HG02973 (cell line): Measurements from ENCODE around the gene P3H1.
"Not testable (repeated sequence)": the region's sequence is repeated elsewhere in the genome, so short reads cannot be mapped to it uniquely, and the experiment has no call there.

Source experiments
- ATAC-seq: cut with Tn5 transposase; IDR thresholded peaks from one replicate; pipeline ENCODE4 v1.9.1; 2021; ENCODE audit warnings: moderate library complexity; ENCODE audit not compliant: unreplicated experiment

P3H1 gene, protein sequence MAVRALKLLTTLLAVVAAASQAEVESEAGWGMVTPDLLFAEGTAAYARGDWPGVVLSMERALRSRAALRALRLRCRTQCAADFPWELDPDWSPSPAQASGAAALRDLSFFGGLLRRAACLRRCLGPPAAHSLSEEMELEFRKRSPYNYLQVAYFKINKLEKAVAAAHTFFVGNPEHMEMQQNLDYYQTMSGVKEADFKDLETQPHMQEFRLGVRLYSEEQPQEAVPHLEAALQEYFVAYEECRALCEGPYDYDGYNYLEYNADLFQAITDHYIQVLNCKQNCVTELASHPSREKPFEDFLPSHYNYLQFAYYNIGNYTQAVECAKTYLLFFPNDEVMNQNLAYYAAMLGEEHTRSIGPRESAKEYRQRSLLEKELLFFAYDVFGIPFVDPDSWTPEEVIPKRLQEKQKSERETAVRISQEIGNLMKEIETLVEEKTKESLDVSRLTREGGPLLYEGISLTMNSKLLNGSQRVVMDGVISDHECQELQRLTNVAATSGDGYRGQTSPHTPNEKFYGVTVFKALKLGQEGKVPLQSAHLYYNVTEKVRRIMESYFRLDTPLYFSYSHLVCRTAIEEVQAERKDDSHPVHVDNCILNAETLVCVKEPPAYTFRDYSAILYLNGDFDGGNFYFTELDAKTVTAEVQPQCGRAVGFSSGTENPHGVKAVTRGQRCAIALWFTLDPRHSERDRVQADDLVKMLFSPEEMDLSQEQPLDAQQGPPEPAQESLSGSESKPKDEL

DNA sequence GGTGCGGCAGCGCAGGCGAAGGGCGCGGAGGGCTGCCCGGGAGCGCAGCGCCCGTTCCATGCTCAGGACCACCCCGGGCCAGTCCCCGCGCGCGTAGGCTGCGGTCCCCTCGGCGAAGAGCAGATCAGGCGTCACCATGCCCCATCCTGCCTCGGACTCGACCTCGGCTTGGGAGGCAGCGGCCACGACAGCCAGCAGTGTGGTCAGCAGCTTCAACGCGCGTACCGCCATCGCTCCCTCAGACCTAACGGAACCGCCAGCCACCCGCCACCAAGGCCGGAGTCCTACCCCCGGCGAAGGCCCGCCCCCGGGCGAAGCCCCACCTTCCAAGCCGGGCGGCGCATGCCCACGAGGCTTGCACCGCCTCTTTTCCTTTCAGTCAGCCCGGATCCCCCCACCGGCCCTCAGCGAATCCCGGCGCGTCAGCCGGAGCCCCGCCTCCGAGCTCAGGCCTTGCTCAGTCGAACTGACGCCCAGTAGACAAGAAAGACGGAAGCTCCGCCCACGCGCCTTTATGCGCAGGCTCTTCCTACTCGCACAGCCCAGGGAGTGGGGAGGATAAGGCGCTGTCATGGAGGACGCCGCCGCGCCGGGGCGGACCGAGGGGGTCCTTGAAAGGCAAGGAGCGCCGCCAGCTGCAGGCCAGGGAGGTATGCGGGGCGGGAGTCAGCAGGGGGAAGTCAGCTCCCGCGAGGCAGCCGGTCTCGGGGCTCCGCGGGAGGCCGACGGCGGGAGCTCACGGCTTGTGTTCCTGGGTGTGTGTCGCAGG, at the start of gene P3H1, which contains the start of gene C1orf50:
P3H1 (minus strand) TSS at position 288 of the 769 bp plus-strand sequence; CDS start at position 231, 57 bp downstream.
C1orf50 (plus strand) TSS at position 509 of the 769 bp plus-strand sequence; CDS start at position 572, 63 bp downstream.
- peak; percentile 81 for ATAC-seq

DNA sequence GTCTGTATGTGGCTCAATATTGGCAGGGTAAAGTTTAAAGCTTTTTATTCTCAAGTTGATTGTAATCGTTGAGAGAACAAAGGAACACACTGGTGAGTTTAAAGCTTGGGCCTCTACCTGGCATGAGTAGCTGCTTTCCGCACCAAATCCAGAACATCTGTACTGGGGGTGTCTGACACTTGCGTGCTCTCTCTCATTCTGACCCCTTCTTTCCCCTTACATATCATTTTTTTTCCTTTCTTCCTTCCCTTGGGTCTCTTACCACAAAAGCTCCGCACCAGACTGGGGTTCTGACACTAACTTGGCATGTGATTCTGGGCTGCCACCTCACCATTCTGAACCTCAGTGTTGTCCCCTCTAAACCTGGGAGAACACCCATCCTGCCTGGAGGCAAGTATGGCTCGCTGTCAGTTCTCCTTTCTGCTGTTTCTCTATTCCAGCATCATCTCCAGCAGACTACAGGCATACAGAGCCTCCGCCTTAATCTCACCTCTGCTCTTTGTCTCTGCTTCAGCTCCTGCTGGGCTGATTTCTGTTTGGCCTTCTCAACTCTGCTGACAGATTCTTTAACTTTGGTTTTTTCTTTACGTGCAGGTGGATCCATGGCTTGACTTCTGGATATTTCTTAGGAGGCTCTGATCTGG, 49.2 kb upstream of the P3H1 start:
- ATAC-seq: no peak

DNA sequence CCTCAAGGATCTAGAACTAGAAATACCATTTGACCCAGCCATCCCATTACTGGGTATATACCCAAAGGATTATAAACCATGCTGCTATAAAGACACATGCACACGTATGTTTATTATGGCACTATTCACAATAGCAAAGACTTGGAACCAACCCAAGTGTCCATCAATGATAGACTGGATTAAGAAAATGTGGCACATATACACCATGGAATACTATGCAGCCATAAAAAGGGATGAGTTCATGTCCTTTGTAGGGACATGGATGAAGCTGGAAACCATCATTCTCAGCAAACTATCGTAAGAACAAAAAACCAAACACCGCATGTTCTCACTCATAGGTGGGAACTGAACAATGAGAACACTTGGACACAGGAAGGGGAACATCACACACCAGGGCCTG, 48.0 kb upstream of the P3H1 start:
- ATAC-seq: not testable (repeated sequence)

DNA sequence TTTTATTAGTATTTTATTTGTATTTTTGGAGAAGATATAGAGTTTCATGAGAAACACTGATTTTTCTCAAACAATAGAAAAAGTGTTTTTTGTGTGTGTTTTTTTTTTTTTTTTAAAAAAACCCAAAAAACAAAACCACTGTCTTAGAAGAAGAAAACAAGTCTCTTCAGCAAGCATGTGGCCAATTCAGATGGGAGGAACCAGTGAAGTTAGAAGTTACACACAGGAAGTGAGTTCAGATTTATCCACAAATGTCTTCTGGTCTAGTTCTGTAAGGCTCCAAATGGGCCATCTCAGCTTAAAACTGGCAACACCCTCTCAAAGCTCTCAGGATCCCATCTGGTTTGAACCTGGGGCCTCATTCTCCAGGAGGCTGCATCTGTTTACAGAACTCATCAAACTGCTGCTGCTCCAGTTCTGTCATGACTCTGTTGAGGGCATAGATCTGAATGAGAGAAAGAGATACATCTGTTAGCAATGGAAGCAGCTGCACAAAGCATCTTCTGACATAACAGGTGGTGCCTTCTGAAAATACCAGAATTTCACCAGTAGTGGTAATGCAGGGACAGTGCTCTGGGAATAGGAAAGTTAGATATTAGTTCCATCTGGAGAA, 40.3 kb upstream of the P3H1 start:
- no peak for ATAC-seq

DNA sequence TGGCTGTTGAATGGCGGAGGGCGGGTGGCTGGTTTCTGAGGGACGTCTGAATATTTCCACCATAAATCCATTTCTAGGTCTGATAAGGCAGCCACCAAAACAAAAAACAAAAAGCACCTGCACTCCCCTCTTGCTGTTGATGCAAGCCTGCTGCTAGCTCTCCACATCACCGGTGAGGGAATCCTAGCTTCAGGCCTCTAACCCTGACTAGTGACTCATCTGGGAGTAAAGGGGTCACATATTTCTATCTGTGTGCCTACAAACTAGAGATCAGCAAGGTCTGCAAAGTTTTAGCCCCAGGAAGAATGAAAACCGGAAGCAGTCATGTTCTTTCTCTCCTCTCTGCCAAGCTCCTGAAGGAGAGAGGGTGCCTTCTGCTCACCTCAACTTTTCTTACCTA, 39.8 kb upstream of the P3H1 start:
- ATAC-seq: no peak

DNA sequence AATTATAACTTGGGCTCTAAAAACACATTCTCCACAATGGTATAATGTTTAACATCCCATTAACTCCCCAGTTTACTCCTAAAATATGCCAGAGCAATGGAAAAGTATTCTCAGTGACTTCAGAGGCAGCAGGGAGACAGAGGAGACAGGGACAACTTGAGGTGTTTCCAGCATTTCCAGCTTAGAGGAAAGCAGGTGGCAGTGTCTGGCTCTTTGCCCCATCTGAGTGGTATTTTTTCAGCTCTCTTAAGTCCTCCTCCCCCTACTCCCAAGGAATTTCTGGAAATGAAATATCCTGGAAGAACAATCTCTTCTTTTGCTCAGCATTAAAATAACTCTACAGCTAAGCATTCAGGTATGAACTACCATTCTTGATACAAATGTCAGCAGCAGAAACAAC, 39.3 kb upstream of the P3H1 start:
- no peak for ATAC-seq

DNA sequence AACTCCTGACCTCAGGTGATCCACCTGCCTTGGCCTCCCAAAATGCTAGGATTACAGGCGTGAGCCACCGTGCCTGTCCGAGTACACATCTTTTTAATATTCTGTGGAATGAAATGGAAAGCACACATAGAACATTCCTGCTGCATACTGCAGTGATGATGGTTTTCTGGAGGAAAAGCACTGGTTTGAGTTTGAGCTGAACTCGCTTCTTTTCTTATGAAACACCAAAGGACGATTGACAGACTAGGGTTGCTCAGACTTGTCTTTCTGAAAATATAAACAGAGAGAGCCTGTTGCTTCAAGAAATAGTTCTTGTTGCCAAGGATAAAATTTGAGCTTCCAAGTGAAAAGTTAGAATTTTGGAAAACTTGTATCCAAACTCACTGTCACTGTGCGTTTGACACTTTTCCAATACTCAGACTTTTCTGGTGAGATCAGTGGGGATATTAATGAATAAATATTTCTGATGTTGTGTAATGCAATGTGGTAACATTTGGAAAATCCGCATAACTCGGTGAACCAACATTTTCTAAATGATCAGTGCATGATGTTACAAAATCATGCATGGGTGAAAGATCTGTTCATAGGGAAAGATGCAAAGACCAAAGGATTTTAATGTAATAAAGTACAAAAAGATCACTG, 35.1 kb upstream of the P3H1 start:
- no peak for ATAC-seq

DNA sequence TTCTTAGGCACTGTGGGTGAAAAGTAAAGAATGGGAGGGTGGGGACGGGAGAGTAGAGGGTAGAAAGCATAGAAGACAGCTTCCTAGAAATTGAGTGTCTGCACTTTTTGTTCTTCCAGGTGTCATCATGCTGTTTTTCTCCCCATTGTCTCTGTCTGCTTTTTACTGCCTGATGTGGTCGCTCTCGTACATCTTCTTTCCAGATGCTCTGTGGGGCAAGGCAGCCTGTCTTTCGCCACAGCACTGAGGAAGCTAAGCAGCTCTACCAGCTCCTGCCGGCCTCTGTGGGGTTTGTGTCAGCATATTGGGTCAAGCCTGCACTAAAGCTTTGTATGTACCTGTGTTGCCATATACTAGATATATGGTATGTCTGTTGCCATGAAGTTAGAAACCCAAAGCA, 31.2 kb upstream of the P3H1 start:
- no peak for ATAC-seq

DNA sequence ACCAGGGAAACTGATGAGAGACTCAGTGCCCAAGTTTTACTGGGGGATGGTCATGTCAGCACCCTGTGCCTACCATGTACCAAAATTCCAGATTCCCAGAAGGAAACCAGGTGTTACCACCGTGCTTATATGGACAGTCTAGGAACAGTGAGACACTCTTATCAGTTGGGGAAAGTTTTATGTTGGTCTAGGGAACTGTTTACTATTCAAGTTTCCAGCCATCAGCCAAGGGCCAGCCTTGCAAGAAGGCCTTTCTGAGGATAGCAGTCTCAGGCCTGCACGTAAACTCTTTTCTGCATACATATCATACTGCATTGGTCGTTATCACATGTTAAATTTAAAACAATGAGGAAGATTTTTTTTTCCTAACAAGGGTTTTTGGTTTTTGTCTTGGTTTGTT, 30.6 kb upstream of the P3H1 start:
- ATAC-seq: no peak

DNA sequence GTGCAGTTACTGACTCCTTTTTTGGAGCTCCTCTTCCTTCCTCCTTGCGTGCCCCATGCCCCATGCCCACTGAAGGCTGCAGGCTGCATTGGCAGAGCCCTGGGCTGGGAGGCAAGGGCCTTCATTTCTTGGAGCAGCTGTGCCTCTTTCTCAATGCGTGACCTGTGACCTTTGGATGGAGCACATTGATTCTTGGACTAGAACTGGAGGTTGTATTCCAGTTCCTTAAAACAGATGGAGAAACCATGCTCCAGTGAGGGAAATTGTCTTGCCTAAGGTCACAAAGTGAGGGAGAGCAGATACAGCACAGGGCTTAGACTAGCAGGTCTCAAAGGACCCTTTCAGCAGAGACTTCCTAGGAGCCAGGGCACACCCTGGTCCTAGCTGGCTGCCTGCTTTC, 27.0 kb upstream of the P3H1 start:
- ATAC-seq: no peak

DNA sequence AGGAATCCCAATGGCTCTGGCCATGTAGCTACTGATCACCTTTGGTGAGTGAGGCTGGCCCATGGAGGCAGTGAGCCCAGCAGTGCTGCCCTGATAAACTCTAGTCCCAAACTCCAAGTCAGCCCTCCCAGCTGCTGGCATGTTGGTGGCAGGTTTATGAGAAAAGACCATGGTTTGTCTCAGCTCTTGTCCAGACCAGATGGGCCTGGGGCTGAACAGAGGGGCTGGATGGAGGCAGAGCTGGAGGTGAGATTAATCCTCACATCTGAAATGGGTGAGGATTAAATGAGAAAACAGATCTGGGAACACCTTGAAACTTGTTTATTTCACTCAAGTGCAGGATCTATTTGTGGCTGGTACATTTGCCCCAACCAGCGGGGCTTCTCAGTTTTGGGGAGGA, 21.2 kb upstream of the P3H1 start:
- ATAC-seq: no peak

DNA sequence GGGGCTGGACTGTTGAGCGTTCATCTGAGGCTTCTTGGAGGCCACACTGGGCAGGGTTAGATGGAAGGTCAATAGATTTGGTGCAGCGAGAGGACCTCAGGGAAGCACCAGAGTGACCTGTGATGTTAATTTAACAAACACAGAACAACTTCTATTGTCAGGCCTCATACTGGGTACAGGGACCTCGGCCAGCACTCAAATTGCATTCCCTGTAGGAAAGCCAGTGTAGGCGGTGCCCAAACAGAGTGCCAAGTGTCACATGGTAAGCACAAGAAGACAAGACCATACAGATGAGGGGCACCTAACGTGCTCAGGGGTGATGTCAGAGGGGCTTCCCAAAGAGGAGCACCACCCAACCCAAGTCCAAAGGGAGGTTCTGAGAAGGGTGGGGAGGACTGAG, 19.3 kb upstream of the P3H1 start:
- ATAC-seq: no peak

DNA sequence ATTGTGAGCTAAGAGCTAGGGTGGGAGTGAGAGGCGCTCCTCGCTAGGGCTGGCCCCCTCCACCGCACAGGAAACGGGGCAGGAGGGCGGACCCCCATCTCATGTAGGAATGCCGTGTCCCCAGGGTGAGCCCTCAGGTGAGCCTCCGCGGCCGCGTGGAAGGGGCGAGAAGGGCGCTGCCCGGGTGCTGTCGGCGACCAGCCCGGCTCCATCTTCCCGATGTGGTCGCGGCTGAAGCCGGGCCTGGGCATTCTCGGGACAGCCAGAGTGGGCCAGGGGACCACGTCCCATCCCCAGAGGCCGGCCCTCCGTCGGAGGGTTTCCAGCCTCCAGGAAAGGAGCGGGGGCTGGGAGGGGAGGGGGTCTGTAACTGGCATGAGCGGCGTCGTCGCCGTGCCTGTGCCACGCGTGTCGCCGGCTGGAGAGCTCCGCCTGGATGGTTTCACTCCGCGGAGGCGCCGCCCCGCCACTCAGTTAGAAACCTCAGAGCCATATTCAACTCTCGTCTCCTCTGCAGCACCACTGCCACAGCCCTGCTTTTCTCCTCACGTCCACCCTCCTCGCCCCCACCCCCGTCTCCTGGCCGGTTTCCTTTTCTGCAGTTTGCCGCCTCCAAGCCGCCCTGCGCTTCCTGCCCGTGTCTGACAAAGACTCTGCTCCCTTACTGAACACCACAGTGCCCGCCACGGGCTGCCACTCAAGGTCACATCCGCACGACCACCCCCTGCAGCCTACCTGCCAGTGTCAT, 18.3 kb upstream of the P3H1 start, which contains the start of gene TMEM269:
TMEM269 (plus strand) TSS at position 46 of the 748 bp plus-strand sequence. CDS start 4,903 bp downstream, outside the sequence.
- no peak for ATAC-seq

DNA sequence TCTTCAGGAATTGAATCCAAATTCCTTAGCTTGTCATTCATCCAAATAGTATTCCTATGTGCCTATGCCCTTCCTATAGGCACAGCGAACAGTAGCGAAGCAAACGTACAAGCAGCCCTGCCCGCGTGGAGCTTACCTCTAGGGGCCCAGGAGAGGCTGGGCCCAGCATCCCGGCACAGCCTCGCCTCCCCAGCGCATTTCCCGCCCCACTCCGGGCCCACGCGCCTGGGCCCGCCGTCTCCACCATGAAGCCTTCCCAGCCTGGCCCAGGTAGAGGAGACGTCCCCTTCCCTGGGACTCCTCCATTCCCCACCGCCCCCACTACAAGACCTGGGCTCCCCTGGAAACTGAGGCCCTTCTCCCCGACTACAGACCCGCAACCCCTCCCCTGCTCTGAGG, 17.7 kb upstream of the P3H1 start:
- no peak for ATAC-seq

DNA sequence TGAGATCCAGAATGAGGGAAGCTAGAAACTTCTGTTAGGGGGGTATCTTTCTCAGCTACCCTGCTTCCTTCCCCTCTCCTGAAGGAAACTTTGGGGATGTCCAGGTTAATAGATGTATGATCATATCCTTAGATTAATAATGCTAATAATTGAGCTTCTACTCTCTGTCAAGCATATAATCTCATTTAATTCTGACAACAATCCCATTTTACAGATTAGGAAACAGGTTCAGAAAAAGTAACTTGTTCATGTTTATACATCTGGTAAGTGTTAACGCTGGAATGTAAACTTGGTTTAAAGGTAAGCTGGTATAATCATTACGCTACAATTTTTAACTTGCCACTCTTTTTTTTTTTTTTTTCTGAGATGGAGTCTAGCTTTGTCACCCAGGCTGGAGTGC, 16.3 kb upstream of the P3H1 start:
- ATAC-seq: no peak

DNA sequence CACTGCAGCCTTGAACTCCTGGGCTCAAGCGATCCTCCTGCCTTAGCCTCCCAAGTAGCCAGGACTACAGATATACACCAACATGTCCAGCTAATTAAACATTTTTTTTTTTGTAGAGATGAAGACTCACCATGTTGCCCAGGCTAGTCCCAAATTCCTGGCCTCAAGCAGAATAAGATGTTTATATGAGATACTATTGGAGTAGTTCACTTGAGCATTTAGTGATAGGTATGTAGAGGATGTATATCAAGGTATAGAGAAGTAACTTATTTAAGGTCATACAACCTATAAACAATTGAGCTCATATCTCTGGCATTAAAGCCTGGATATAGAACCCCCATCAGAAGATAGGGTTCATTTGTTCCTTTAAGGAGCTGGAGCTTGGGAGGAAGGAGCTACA, 13.3 kb upstream of the P3H1 start:
- no peak for ATAC-seq

DNA sequence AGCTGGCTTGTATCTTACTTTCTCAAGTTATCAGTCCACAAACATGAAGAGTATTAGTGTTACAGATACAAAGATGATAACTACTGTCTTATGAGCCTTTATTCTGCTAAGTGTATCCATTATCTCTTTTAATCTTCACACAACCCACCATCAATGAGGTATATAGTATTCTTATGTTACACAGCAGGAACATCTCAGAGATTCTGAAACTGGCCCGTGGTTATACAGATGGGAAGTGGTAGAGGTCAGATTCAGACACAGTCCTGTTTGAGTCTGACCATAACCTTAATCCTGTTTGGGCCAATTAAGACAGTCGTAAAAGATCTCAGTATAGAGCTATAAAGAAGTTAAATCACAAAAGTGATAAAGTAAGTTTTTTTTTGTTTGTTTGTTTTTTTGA, 12.9 kb upstream of the P3H1 start:
- ATAC-seq: no peak

DNA sequence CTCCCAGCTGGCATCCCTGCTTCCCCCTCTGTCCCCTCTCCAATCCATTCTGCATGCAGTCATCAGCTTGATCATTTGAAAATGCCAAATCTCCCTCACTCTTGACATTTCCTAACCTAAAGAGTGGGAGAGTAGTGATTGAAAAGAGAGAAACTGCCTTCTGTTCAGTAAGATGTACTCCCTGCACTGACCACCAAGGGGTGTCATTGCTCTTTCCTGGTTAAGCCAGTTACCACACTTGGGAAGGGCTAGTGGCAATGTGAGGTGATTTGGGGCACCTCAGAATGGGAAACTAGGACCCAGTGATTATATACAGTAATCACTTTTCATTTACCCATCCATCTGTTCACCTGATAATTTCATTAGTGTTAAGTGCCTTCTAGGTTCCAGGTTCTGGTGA, 11.0 kb upstream of the P3H1 start:
- ATAC-seq: no peak

DNA sequence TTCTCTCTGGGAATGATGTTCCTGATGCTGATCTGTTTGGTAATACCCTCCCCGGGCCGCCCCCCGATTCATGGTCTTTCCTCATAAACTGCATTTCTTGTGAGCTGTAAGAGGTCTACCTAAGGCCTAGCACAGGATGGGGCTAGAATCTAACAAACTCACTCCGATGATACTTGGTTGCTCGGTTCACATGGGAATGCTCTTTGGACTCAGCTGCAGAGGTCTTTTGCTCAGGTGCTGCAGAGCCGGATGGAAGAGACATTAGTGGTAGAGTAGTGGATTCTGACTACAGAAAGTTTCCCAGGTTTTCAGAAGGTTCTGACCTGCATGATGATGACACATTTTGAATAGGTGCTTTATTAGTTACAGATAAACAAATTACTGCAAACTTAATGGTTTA, 9.7 kb upstream of the P3H1 start:
- no peak for ATAC-seq
